Stimulated activated effector memory CD8-positive, alpha-beta T cell treated with anti-CD3 and anti-CD28 coated beads, Interleukin-12 subunit alpha, Interleukin-12 subunit beta, amount 100 ng/mL, for 72 hours (primary cell): ENCODE measurements around the gene EFNA4.
A peak's percentile ranks its signal among the peaks of the same experiment; 100 is the strongest.

Experiments
- ATAC-seq: fragments of 150-1000 bp; cut with Tn5 transposase; 2 replicates; pipeline ENCODE4 v1.10.0; 2021
- DNase-seq, 2 donors: peaks; one replicate each; pipeline ENCODE4 v3.0.0; 2021 to 2022; ENCODE audit warnings: low spot score in 2 of 2
- H3K27ac Mint-ChIP-seq: one replicate; pipeline ENCODE4 v1.8.0; 2022; ENCODE audit warnings: mild to moderate bottlenecking, mixed read lengths
- H3K36me3 Mint-ChIP-seq: one replicate; pipeline ENCODE4 v1.8.0; 2022; ENCODE audit warnings: mild to moderate bottlenecking, mixed read lengths
- H3K4me1 Mint-ChIP-seq: one replicate; pipeline ENCODE4 v1.8.0; 2022; ENCODE audit warnings: mixed read lengths
- H3K4me3 Mint-ChIP-seq: one replicate; pipeline ENCODE4 v1.8.0; 2022; ENCODE audit warnings: mild to moderate bottlenecking, mixed read lengths
- H3K9me3 Mint-ChIP-seq: one replicate; pipeline ENCODE4 v1.8.0; 2022; ENCODE audit warnings: mixed read lengths

Gene EFNA4

DNA sequence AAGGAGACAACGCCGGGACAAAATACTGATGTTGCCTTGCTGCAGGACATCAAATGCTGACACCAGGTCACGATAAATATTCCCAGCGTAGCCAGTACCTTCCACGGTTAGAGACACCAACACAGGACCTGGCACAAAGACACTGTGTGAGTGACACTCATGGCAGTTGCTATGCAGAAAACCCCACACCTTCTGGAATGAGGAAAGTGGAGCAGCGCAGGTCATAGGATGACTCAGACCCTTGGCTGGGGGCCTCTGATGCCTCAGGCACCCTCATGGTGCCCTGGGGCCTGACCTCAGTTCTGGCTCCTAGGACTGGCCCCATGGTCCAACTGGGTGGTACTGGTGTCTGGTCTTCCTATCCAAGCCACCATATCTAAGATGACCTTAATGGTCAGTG lies 37.0 kb upstream of the EFNA4 start:
- Mint-ChIP-seq H3K4me1 (no peaks in the 10 kb centered on the region), H3K9me3 (no peaks in the 10 kb centered on the region), H3K4me3 (no peak overlapping the region), H3K27ac (no peak overlapping the region), H3K36me3 (peaks cover 5% of the 10 kb centered on the region)
- peak; percentile 62 for ATAC-seq
- no peak for DNase-seq

GRCh38 chr1:155029513-155030242 lies 33.9 kb upstream of the EFNA4 start:
- Mint-ChIP-seq H3K36me3 (no peaks in the 10 kb centered on the region), H3K27ac (peak overlapping the region; percentile 29), H3K4me3 (no peak overlapping the region), H3K9me3 (no peaks in the 10 kb centered on the region), H3K4me1 (no peaks in the 10 kb centered on the region)
- ATAC-seq: no peak
- no peak for DNase-seq

- no peak for ATAC-seq
- Mint-ChIP-seq H3K36me3 (no peaks in the 10 kb centered on the region), H3K4me3 (no peak overlapping the region), H3K27ac (no peak overlapping the region), H3K4me1 (no peaks in the 10 kb centered on the region), H3K9me3 (no peaks in the 10 kb centered on the region)
- DNase-seq: no peak
Observed at GRCh38 chr1:155030243-155030795, 33.2 kb upstream of the EFNA4 start.

- Mint-ChIP-seq H3K36me3 (no peaks in the 10 kb centered on the region), H3K9me3 (no peaks in the 10 kb centered on the region), H3K4me3 (no peak overlapping the region), H3K4me1 (no peaks in the 10 kb centered on the region), H3K27ac (no peak overlapping the region)
- DNase-seq (no peak), ATAC-seq (no peak)
Observed at GRCh38 chr1:155030899-155031298, 32.6 kb upstream of the EFNA4 start.

GRCh38 chr1:155032886-155033285 lies 30.7 kb upstream of the EFNA4 start:
- Mint-ChIP-seq H3K4me1 (no peaks in the 10 kb centered on the region), H3K9me3 (no peaks in the 10 kb centered on the region), H3K27ac (peak overlapping the region; percentile 54), H3K4me3 (no peak overlapping the region), H3K36me3 (no peaks in the 10 kb centered on the region)
- DNase-seq (no peak), ATAC-seq (no peak)

DNA sequence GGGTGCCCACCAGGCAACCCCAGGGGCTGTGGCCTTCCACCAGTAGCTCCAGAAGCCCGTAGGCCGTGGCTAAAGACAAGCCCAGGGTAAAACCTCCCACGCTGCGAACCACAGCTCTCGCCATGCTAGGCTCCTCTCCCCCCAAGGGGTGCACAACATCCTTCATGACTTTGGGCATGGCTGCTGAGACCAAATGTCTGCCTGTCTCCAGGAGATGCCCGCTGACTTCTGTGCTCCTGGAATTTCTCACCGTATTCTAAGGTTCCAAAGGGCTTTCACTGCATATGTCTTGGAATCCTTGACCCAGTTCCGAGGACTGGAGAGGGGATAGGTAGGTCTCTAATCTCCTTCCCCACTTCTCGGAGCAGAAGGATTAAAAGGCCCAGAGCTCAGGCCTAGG lies 30.0 kb upstream of the EFNA4 start, which contains the start of the genes DCST1 and DCST2:
Gene DCST1 (plus strand): TSS at position 301 of the 400 bp plus-strand sequence. CDS start 213 bp downstream, outside the sequence.
Gene DCST2 (minus strand): TSS at position 258 of the 400 bp plus-strand sequence. CDS start 80 bp downstream, at position 178.
- Mint-ChIP-seq H3K4me1 (no peaks in the 10 kb centered on the region), H3K36me3 (no peaks in the 10 kb centered on the region), H3K4me3 (no peak within 1 kb of the TSS), H3K27ac (peak within 1 kb of the TSS; percentile 54), H3K9me3 (no peaks in the 10 kb centered on the region)
- ATAC-seq: no peak
- DNase-seq: no peak

DNA sequence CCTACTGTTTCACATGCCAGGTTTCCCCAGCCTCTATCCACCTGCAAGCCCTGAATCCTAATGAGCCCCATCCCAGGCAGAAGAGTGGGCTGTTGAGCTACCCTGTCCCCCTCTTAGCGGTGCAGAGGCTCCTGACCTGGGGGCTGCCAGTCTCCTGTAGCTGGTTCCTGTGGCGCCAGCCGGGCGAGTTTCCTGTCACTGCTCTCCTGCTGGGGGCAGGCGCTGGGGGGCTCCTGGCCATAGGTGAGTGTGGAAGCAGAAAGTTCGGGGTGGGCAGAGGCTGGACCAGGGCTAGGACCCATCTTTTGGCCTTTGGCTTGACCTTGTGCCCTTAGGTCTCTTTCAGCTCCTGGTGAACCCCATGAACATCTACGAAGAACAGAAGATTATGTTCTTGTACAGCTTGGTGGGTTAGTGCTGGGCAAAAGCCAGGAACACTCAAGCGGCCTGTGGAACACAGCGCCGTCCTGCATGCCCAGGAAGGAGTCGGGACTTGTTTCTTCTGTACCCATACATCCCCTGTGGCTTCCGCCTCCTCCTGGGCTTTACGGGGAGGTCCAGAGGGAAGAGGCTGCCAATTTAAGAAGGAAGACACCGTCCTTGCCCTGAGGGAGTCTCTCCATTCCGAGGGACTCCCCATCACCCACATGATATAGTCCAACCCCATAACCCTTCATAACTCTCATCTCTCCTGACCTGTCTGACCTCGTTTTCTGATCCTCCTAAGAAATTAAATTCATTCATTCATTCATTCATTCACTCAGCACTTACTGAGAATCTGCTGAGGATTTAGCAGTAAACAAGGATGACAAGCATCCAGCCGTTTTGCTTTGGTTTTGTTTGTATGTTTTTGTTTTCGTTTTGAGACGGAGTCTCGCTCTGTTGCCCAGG lies 29.0 kb upstream of the EFNA4 start:
- Mint-ChIP-seq H3K27ac (no peak overlapping the region), H3K9me3 (no peaks in the 10 kb centered on the region), H3K36me3 (no peaks in the 10 kb centered on the region), H3K4me3 (no peak overlapping the region), H3K4me1 (no peaks in the 10 kb centered on the region)
- ATAC-seq (no peak), DNase-seq (no peak)

DNA sequence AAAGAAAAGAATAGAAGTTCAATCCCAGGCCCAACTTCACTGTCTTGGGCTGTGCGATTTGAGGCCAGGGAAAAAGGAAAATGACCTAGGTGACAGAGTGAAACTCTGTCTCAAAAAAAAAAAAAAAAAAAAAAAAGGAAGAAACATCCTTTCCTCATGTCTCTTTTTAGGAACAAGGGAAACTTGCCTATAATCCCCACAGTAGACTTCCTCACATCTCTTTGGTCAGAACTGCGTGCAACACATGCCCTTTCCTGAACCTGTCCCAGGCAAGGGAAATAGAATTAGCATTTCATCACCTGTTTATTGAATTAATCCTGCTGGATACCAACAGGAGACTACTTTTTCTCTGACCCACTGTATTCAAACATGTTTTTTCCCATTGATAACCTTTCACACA lies 27.6 kb upstream of the EFNA4 start:
- no peak overlapping the region for H3K27ac Mint-ChIP-seq
- H3K9me3 Mint-ChIP-seq: no peaks in the 10 kb centered on the region
- DNase-seq: no peak
- ATAC-seq: no peak
- H3K36me3 Mint-ChIP-seq: no peaks in the 10 kb centered on the region
- H3K4me1 Mint-ChIP-seq: no peaks in the 10 kb centered on the region
- H3K4me3 Mint-ChIP-seq: no peak overlapping the region

GRCh38 chr1:155037043-155037442 lies 26.5 kb upstream of the EFNA4 start:
- no peaks in the 10 kb centered on the region for H3K9me3 Mint-ChIP-seq
- no peaks in the 10 kb centered on the region for H3K36me3 Mint-ChIP-seq
- no peak overlapping the region for H3K4me3 Mint-ChIP-seq
- no peaks in the 10 kb centered on the region for H3K4me1 Mint-ChIP-seq
- ATAC-seq (no peak), DNase-seq (no peak)
- H3K27ac Mint-ChIP-seq: no peak overlapping the region

DNA sequence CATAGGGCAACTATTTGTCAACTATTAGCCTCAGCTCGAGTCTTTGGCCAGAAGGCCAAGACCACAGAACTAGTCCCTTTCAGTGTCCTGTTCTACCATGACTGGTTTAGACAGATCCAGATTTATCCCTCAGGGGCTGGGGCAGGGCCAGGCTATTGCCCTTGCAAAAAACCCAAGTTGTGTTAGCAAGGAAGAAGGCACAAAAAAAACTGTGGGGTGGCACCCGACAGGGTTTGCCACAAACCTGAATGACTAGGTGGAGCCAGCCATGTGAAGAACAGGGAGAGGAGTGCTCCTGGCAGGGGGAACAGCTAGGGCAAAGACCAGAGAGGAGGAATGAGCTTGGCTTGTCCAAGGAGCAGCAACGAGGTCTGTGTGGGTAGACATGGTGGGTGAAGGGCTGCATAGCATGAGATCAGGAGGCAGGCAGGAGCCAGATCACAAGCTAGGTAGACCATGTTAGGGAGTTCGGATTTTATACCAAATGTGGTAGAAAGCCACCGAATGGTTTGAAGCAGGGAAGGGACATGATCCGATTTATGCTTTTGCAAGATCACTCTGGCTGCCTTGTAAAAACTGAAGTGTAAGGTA lies 25.6 kb upstream of the EFNA4 start:
- no peak overlapping the region for H3K27ac Mint-ChIP-seq
- H3K4me3 Mint-ChIP-seq: no peak overlapping the region
- DNase-seq (no peak), ATAC-seq (no peak)
- no peaks in the 10 kb centered on the region for H3K36me3 Mint-ChIP-seq
- no peaks in the 10 kb centered on the region for H3K9me3 Mint-ChIP-seq
- H3K4me1 Mint-ChIP-seq: no peaks in the 10 kb centered on the region

- no peak for DNase-seq
- H3K27ac Mint-ChIP-seq: no peak overlapping the region
- no peaks in the 10 kb centered on the region for H3K36me3 Mint-ChIP-seq
- H3K4me3 Mint-ChIP-seq: no peak overlapping the region
- H3K4me1 Mint-ChIP-seq: no peaks in the 10 kb centered on the region
- H3K9me3 Mint-ChIP-seq: no peaks in the 10 kb centered on the region
- ATAC-seq: no peak
Observed at GRCh38 chr1:155038602-155039307, 24.8 kb upstream of the EFNA4 start.

- no peak for ATAC-seq
- no peaks in the 10 kb centered on the region for H3K36me3 Mint-ChIP-seq
- DNase-seq: no peak
- H3K4me3 Mint-ChIP-seq: no peak overlapping the region
- no peak overlapping the region for H3K27ac Mint-ChIP-seq
- H3K4me1 Mint-ChIP-seq: peaks cover 2% of the 10 kb centered on the region
- no peaks in the 10 kb centered on the region for H3K9me3 Mint-ChIP-seq
Observed at GRCh38 chr1:155039308-155039669, 24.3 kb upstream of the EFNA4 start.

DNA sequence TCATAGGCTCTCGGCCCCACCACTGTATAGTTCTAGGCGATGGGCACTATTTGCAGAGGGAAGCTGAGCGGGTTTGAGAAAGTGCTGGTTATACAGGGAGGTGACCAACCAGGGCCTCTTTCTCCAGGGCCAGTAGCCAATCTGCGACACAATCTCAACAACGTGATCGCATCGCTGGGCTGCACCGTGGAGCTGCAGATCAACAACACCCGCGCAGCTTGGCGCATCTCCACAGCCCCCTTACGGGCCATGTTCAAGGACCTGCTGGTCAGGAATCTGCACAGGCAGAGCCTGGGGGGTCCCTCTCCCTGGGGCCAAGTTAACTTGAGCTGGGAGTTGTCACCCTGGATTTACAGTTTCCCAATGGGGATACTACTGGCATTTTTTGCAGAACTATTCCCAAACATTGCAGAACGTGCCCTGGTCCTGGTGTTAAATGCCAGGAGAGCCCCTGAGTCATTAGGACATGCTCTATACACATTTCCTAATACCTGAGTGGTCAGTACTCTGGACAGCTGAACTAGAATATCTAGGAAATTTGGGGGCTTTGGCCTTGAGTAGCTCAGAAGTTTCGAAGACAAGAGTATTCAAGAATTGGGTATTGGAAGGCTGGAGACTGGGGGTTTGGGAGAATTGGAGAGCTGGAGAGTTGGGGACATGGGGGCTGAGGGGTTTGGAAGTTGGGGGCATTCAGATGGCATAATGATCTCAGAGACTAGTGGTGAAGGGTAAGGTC lies 23.0 kb upstream of the EFNA4 start:
- DNase-seq: no peak
- no peaks in the 10 kb centered on the region for H3K36me3 Mint-ChIP-seq
- H3K4me1 Mint-ChIP-seq: peaks cover 14% of the 10 kb centered on the region
- H3K9me3 Mint-ChIP-seq: no peaks in the 10 kb centered on the region
- H3K27ac Mint-ChIP-seq: no peak overlapping the region
- ATAC-seq: no peak
- H3K4me3 Mint-ChIP-seq: no peak overlapping the region

DNA sequence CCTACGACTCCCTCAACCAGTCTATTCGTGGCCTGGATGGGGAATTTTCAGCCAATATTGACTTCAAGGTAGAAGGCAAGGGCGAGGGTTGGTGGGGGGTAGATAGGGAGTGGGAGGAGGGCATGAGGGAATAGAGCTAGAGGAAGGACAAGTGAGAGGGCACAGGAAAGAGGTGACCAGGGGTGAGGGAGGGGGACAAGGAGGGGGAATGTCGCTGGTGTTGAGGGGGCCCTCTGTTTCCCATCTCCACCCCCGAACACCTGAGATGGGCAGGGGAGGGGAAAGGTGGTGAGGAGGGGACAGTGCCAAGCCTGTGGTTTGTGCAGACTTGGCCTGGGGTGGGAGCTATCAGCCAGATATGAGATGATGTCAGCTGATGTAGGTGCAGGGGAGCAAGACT lies 20.8 kb upstream of the EFNA4 start:
- DNase-seq (no peak), ATAC-seq (no peak)
- H3K4me3 Mint-ChIP-seq: no peak overlapping the region
- no peaks in the 10 kb centered on the region for H3K9me3 Mint-ChIP-seq
- peaks cover 17% of the 10 kb centered on the region for H3K4me1 Mint-ChIP-seq
- H3K27ac Mint-ChIP-seq: no peak overlapping the region
- no peaks in the 10 kb centered on the region for H3K36me3 Mint-ChIP-seq
